ENCODE measurements around the gene MICU2.
"Not testable (repeated sequence)": the region's sequence is repeated elsewhere in the genome, so short reads cannot be mapped to it uniquely, and the experiment has no call there.

The MICU2 gene

DNA sequence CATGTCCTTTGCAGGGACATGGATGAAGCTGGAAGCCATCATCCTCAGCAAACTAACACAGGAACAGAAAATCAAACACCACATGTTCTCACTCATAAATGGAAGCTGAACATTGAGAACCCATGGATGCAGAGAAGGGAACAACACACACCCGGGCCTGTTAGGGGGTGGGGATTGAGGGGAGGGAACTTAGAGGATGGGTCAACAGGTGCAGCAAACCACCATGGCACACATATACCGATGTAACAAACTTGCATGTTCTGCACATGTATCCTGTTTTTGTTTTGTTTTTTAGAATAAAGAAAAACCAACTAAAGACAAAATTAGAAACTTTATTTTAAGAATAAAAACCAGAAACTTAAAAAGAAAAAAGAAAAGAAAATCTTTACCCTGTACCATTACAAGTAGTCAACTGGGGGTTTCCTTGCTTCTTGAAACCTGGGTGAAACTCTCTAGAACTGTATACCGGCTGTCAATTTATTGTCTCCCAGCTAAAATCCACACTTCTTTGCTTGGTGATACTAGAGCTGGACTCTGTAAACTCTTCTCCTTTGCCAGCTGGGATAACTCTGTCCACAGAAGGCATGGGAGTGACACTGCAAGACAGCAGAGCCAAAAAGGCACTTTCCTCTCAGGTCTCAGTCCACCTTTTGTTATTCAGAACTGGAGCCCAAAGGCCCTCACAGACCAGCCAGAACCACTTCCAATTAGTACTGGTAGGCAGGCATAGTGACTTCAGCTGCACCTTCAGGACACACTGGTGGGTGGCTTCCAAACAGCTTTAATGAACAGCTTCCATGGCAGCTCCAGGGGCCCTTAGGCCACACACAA, 9.0 kb downstream of the MICU2 start:
- no peak for FAIRE-seq

DNA sequence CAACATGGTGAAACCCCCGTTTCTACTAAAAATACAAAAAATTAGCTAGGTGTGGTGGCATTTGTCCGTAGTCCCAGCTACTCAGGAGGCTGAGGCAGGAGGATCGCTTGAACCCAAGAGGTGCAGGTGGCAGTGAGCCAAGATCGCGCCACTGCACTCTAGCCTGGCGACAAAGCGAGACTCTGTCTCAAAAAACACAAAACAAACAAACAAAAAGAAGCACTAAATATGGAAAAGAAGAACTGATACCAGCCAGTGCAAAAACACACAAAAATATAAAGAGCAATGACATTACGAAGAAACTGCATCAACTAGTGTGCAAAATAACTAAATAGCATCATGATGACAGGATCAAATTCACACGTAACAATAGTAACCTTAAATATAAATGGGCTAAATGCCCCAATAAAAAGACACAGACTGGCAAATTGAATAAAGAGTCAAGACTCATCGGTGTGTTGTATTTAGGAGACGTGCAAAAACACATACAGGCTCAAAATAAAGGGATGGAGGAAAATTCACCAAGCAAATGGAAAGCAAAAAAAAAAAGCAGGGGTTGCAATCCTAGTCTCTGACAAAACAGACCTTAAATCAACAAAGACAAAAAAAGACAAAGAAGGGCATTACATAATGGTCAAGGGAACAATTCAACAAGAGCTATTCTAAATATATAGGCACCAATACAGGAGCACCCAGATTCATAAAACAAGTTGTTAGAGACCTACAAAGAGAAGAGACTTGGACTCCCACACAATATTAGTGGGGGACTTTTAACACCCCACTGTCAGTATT, 13.1 kb downstream of the MICU2 start:
- not testable (repeated sequence) for FAIRE-seq

DNA sequence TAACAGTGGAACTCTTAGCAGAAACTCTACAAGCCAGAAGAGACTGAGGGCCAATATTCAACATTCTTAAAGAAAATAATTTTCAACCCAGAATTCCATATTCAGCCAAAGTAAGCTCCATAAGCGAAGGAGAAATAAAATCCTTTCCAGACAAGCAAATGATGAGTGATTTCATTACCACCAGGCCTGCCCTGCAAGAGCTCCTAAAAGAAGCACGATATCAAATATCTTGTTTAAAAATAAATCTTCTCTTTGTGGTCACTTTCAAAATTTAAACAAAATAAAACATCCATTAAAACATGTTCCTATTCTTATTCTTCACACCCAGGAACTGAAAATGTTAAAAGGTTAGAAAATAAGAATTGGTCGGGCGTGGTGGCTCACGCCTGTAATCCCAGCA, 13.7 kb downstream of the MICU2 start:
- no peak for FAIRE-seq

DNA sequence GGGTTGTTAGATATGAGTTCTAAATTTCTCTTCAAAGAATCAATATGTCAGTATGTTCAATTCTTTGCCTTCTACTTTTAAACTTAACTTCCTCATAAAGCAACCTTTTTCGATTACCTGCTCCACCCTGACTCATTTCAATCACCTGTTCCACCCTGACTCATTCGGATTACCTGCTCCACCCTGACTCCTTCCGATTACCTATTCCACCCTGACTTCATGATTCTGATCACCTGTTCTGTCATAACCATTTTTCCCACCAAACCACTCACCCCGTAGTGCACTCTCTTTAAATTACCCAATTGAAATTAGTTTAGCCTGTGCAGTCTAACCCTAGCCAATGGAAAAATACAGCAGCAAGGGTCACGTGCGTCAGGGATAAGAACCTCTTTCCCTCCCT, 14.5 kb downstream of the MICU2 start:
- FAIRE-seq: not testable (repeated sequence)

DNA sequence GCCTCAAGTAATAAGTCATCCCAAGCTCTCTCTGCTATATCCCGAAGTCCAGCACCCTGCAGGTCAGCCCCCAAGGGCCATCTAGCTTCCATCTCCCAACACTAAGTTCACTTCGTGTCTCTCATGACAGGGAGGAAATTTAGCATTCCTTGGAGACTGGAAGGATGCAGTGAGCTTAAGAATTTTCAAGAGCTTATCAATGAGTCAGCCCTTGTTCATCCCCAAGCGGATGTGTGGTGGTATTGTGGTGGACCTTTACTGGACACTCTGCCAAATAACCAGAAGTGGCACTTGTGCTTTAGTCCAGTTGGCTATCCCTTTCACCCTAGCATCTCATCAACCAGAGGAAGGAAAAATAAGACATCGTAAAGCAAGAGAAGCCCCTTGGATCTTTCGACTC, 15.6 kb downstream of the MICU2 start:
- FAIRE-seq: not testable (repeated sequence)

DNA sequence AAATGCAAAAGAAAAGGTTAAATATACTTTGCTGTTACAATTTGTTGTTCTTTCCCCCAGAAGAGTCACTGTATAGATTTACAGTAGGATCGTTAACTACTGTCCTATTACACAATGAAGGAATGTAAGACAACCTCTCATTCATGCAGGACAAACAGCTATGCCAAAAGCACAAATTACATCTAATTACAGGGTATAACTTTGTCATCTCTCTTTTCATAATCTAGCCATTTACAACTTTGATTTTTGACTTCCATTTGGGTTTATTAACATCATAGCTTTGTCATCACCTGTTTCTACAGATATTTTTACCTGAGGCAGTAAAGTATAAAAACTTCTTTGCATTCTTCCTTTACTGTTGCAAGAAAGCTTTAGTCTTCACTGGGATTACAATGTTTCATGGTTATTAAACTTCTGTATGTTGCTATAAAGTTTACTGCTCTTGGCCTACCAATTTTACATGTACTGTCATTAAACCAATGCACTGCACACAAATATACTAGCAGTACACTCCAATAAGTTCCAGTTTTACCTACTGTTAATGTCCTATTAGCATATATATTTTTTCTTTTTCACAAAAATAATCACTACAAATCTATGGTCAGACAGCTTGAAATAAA, 18.9 kb downstream of the MICU2 start:
- no peak for FAIRE-seq

DNA sequence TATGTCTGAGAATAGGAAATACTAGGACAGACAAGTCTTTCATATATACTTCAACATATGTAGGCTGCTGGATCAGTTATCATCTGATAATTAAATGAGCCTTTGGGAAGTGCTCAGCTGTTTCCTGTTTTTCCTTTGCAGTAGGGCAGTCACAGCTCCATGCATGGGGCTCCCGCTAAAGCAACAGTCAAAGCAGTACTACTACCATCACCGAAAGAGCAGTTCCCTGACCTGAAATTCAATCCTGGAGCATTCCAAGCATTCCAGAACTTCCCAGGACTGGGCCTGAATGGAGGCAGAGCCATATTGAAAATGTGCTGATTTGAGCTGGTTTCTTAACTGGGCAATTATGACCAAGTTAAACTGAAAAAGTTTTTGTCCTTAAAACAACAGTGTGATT, 20.5 kb downstream of the MICU2 start:
- FAIRE-seq: no peak

DNA sequence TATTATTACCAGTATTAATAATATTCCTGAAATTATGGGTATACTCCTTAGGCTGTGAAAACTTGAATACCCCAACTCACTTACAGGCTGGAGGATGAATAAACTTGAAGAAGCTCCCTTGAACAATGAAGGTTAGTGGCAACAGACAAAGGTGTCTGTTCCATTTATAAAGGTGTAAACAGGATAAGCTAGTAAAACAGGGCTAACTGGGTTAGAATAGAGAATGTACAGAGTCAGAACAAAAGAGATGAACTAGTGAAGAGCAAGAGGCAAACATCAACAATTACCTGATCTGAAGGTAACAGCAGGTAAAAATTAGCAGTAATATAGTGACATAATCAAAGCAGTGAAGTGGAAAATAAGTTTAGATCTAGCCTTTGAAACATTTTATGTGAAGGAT, 23.2 kb downstream of the MICU2 start:
- FAIRE-seq: no peak

DNA sequence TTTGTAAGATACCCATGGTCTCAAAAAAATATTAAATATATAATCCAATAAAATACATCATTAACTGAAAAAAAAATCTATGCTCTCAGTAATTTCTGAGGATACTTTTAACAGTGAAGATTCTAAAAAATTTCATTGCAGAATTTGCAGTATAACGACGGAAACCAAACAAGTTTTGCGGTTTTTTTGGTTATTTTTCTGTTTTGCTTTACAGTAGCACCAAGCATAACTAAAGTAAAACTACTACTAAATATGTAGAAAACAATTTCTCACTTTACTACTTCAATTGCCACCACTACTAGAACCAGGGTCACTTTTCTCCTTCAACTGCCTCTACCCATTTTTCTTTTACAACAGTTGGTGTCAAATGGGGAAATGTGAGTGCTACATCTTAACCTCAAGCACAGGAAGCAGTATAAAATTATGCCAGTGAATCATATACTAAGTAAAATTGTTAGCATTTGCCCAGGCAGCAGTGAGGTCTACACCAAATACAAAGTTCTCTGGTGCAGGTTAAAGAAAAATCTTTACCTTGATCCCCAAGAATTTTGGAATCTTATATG, 24.1 kb downstream of the MICU2 start:
- no peak for FAIRE-seq

DNA sequence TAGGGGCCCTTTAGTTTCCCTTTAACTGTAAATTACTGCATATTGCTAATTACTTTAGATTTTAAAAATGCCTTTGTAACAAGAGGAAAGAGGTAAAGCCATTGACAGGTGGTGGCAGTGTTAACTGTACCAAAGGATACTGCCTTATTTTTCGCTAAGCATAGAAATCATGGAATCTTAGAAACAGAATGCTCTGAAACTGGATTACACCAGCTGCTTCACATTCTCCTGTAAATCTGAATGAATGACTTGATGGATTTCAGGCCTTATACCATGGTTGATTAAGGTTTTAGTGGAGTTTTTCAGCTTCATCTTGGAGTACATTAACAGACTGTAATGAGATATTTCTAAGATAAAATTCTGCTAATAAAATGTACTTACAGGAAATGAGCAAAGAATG, 25.2 kb downstream of the MICU2 start:
- FAIRE-seq: no peak

DNA sequence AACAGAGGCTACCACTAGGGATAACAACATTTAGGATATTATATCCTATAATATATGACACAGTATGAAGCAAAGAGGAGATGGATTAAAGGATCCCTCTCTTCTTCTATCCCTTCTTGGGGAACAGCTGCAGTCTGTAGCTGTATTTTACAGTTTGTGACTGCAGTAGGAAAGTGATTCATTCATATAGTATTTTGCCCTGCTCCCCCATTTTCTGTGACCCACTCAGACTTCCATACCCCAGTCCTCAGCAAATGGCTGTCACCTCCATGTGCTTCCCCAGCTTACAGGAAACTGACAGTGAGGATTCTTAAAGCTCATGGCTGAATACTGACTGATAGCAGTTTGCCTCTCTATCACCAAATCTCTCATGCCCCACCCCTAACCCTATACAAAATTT, 27.5 kb downstream of the MICU2 start:
- no peak for FAIRE-seq

DNA sequence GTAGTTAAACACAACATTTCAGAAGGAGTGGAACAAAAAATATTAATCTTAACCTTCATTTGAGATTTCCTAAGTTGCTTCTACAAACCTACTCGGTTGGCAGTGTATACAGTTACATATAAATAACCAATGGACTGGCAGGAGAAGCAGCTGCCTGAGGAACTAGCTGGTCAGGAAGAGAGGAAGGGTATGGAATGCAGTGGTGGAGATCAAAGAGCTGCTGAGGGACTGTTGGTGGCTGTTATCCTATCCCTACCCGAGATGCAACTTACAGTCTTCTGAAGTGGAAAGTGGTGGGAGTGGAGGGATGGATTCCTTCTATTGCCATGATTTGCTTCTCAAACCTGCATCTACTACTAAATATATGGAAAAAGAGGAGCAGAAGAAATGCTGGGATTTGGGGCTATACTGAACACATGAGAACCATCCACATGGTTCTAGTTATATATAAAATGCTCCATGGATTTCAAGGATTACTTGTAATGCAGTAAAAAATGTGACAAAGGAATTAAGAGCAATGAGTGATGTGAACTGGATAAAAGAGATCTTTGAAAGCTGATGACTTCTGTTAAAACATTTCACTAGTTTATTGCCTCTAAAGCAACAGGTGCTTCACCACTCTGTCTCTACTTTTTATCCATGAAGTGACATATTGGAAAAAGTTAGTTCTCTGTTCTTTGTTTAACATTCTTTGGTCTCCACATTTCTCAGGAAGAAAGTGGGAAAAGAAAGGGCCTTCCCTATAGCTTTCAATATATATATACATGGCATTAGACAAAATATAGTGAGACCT, 29.9 kb downstream of the MICU2 start:
- no peak for FAIRE-seq

DNA sequence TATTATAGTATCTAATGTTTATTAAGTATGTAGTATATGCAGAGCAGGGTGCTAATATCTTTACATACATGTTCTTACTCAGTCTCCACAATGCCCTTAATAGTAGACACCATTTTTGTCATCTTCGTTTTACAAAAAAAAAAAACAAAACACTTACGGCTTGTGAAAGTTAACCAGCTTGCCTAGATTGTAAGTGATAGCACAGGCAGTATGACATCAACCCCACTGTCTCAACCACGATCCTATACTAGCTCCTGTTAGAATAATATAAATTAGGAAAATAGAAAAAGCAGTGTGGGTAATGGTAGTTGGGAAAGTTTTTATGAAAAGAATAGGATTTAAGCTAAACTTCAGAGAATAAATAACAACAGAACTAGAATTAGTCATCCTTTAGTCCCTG, 34.3 kb downstream of the MICU2 start:
- FAIRE-seq: no peak

DNA sequence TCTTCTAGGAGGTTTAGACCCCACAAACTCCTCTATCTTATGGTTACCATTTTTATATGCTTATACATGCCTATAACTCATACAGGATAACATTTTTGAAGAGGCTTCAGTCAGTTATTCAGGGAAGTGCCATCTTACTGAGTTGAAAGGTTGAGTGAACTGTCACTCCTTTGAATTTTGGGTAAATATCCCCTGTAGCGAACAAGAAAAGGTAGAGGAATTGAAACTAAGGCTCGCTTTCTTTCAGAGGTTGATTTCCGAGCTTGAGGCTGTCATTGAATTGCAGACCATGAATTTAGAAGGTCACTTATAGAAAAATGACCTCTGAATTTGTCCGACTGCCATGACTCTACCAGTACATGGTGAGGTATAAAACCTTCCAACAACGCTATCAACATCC, 35.1 kb downstream of the MICU2 start:
- FAIRE-seq: no peak

DNA sequence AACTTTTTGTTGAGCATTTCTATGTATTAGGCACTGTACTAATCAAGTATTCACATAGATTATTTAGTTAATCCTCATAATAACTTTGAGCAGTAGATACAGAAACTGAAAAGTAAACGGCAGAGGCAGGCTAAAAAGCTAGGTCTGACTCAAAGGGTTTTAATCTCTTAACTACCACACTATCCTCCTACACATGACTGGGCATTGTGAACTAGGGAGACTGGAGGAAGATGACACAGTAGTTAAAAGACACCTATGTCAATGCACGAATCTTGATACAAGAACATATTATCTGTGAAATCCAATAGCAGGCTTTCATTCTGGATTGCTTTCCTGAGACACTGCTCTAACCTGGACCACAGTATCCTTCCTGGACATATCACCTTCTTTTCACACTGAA, 36.3 kb downstream of the MICU2 start:
- no peak for FAIRE-seq

DNA sequence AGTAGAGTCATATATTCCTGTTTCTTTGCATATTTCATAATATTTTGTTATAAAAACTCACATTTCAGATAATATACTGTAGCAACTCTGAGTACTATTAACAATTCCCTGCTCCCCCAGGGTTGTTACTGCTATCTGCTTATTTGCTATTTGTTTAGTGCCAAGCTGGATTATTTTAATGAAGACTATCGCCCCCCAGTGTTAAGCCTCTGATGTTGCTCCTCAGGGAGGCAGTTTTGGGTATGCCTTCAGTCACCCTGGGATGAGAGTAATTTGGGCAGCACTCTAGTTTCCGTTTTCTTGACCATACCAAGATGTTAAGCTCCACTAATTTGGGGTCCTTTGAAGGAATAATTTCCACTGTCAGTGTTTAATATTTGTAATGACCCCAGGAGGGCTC, 46.0 kb downstream of the MICU2 start:
- FAIRE-seq: no peak

DNA sequence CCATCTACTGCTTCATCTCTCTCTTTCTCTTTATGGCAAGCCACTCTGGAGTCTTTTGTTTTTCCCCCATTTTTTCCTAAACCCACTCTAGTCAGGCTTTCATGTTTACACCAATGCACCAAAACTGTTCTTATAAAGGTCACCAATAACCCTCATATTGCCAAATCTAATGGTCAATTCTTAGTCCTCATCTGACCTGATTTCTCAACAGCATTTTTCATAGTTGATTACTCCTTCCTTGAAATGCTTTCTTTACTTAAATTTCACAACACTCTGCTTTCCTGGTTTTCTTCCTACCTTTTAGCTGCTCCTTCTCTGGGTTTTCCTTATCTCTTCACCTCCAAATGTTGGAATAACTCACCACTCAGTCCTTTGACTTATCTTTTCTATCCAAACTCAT, 47.9 kb downstream of the MICU2 start:
- FAIRE-seq: no peak

DNA sequence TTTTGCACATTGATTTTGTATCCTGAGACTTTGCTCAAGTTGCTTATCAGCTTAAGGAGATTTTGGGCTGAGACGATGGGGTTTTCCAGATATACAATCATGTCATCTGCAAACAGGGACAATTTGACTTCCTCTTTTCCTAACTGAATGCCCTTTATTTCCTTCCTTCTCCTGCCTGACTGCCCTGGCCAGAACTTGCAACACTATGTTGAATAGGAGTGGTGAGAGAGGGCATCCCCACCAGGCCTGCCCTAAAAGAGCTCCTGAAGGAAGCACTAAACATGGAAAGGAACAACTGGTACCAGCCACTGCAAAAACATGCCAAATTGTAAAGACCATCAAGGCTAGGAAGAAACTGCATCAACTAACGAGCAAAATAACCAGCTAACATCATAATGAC, 50.7 kb downstream of the MICU2 start:
- FAIRE-seq: not testable (repeated sequence)

DNA sequence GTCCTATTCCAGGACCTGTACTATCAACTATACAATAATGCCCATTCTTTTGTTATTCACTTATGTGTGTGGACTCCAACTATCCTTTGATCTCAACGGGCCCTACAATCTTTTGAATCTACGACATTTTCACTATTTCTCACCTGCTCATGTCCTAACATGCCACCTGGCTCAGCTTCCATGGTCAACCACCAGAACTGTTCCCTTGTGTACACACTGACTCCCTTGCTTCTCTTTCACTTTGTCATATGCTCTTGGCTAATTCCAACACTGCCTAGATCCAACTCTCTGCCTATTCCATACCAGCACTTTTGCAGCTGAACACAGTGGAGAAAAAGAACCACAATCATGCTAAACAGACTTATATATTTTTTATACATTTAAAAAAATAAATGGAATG, 53.1 kb downstream of the MICU2 start:
- no peak for FAIRE-seq

DNA sequence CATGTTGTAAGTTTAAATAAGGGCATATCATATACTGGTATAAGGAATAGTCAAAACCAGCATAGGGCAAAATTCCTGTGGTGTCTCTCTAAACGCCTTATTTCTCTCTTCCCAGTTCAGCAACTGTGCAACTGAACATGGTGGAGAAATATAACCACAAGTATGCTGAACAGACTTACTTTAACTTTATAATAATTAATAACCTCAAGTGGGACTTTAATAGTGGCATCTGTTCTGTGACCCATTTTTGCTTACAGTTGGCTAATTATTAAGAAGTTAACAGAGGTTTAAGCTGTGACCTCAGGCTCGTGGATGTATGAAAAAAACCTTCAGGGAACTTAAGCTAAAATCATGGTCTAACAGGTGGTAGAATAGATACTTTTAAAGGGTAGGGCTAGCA, 54.3 kb downstream of the MICU2 start:
- no peak for FAIRE-seq

DNA sequence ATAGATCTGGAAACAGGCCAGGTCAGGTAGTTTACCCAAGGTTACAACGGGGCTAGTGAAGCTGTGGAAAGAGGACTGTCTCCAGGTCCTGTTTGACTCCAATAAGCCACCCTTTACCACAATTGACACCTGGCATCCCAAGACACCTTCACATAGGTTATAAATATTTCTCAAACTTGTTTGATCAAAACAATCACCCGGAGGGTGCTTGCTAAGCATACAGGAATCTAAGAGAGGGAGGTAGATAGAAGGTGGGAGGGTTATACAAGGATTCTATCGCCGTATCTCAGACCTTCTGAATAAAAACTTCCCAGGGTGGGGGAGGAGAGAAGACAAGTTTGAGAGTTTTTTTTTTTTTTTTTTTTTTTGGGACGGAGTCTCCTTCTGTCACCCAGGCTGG, 55.4 kb downstream of the MICU2 start:
- no peak for FAIRE-seq

DNA sequence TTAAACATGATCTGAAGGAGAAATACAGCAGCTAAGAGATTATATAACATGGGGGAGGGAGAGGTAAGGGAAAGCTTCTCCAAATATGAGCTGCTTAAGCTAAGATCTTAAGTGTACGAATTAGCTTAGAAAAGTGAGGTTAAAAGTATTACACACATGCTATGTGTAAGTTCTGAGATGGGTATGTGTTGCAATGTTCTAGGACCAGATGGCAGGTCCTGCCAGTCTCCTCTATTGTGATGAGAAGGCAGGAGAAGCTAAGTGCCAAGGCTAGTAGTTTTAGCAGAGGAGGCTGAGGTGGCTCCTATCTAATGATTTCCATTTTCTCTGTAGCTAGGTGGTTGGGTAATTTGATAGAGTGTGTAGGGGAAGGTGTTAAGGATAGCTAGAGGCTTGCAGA, 57.6 kb downstream of the MICU2 start:
- no peak for FAIRE-seq

DNA sequence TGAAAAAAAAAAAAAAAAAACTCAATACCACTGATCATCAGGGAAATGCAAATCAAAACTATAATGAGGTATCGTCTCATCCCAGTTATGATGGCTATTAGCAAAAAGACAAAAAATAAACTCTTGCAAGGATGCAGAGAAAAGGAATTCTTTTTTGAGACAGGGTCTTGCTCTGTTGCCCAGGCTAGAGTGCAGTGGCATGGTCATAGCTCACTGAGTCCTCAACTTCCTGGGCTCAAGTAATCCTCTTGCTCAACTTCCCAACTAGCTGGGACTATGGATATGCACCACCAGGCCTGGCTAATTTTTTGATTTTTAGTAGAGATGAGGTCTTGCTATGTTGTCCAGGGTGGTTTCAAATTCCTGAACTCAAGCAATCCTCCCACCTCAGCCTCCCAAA, 59.5 kb downstream of the MICU2 start:
- no peak for FAIRE-seq
